GM21390 (cell line): Measurements from ENCODE around the gene TRHDE.
A peak's percentile ranks its signal among the peaks of the same experiment; 100 is the strongest.

Experiments
- ATAC-seq: cut with Tn5 transposase; IDR thresholded peaks from one replicate; pipeline ENCODE4 v1.9.1; 2021; ENCODE audit not compliant: unreplicated experiment

Gene TRHDE

DNA sequence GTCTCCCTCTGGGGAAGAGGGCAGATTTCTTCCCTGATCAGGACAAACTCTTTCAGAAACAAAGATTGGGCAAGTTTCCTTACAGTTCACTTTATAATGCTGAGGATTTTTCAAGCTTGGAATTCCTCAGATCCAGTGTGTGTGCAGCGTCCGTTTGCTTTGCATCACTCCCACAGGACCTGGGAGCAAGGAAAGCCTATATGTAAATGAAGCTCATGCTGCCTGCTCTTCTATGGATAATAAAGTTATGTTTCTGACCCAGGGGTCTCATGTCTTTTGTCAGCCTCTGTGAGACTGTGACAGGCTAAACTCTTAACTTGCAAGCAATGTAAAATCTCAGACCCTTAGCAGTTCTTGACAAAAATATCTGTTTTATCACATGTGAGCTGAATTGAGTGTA lies 41.6 kb downstream of the TRHDE start:
- ATAC-seq: no peak

- ATAC-seq: no peak
These were observed 43.7 kb downstream of the TRHDE start for GRCh38 chr12:72315858-72316257.

DNA sequence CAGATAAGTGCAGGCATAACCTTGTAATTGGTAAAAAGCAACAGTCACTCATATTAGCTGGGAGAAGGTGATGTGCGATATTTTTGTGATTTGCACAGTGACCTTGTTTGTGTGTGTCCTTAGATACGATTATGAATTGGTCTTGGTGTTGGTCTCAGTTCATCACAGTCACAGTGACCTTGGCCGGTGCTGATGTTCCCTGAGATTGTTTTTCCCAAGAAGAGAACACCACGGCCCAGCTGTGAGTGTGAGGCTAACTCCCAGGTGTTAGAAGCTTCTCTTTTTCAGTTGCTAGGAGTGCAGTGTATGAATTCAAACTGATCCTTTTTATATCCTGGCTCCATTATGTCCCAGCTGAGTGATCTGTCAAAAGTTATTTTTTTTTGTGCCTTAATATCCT lies 46.2 kb downstream of the TRHDE start:
- ATAC-seq: no peak

- ATAC-seq: no peak
These were observed 51.7 kb downstream of the TRHDE start for GRCh38 chr12:72323881-72324280.

GRCh38 chr12:72330301-72330700 lies 58.1 kb downstream of the TRHDE start:
- ATAC-seq: no peak

DNA sequence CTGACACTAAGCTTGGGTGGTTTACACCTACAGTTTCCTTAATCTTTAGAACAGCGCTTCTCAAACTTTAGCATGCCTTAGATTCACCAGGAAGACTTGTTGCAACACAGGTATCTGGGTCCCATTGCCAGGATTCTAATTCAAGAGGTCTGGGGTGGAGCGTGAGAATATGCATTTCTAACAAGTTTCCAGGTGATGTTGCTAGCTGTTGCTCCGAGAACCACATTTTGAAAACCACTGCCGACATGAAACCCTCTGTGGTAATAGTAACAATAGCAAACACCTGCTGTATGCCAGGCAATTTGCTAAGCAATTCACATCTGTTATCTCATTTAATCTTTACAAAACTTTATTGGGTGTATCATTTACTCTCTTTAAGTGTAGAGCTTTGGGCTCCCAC lies 58.6 kb downstream of the TRHDE start:
- no peak for ATAC-seq

GRCh38 chr12:72337382-72337781 lies 65.2 kb downstream of the TRHDE start:
- no peak for ATAC-seq

DNA sequence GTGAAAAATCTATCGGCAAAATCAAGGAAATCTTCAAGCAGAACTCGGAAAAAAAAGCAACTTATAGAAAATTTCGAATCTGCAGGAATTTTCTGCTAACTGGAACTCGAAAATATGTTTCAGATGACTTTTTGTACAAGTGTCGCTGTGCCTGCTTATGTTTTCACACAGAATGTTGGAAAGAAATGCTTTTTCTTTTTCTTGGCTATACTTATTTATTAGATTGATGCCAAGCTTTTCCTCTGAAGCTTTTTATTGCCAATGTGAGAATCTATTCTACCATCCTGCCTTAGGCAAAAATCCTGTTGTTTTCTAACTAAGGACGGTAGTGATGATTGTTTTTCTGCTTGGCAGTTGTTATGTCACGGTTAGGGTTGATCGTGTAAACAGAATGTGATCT lies 65.8 kb downstream of the TRHDE start:
- ATAC-seq: no peak

DNA sequence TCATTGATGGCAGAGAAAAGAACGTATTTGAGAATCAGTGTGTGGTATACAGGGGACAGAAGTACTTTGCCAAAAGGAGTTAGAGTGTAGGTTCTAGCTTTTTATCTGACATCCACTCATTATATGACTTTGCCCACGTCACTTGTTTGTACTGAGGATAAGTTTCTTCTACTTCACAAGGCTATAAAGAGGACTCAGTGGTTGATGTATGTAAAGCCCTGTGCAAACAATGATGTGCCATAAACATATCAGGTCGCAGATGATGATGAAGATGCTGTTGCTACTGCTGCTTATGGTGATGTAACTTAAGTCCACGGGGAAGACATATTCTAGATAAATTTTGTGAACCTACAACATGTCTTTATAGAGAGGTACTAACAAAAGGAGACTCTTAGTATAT lies 66.3 kb downstream of the TRHDE start:
- ATAC-seq: no peak

GRCh38 chr12:72346363-72346944 lies 74.3 kb downstream of the TRHDE start:
- ATAC-seq: peak; percentile 90

DNA sequence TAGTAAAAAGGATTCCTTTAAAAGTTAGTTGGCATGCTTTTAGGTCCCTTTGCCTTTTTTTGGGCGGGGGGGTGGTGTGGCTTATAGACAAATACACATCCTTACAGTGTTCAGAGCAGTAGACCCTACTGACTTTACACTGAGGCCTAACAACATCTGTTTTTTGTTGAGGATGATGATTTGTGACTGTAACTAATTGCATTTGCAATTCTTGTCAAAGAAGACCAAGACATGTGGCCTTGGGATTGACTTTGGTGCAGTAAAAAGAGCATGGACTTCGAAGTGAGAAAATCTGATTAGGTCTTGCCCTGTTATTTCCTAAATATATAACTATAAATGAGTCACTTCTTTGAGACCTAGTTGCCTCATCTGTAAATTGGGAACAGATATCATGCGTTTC lies 77.3 kb downstream of the TRHDE start:
- no peak for ATAC-seq

DNA sequence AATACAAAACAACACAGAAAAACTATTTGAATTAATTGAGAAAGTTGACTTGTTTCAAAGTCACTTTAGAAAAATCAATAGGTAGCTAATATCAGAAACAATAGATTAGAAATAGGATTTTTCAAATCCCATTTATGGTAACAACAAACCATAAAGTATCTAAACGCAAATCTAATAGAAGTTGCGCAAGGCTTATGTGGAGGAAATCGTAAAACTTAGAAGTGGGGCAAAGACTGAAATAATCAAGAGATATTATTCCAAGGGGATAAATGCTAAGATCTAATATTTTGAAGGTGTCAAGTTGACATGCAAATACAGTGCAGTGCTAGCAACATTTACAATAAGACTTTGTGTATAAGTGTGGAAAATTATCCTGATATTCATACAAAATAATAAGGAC lies 87.2 kb downstream of the TRHDE start:
- no peak for ATAC-seq

DNA sequence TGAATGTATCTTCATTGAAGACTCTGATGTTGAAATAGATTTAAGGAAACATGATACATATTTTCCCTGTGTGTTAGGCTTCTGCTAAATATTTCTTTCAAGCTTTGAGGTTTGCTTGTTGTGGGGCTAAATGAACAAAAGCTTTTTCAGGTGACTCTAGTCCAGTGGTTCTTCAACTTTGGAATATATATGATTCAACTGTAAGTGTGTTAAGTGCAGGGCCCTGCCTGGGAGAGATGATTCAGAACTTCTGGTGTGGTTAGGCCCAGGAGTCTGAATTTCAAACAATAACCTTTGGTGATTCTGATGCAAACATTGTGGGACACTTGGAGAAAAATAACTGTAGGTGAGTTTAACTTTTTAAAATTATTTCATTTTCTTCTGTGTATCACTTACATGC lies 93.0 kb downstream of the TRHDE start:
- no peak for ATAC-seq

GRCh38 chr12:72366255-72366654 lies 94.1 kb downstream of the TRHDE start:
- no peak for ATAC-seq

GRCh38 chr12:72368298-72368697 lies 96.1 kb downstream of the TRHDE start:
- no peak for ATAC-seq

DNA sequence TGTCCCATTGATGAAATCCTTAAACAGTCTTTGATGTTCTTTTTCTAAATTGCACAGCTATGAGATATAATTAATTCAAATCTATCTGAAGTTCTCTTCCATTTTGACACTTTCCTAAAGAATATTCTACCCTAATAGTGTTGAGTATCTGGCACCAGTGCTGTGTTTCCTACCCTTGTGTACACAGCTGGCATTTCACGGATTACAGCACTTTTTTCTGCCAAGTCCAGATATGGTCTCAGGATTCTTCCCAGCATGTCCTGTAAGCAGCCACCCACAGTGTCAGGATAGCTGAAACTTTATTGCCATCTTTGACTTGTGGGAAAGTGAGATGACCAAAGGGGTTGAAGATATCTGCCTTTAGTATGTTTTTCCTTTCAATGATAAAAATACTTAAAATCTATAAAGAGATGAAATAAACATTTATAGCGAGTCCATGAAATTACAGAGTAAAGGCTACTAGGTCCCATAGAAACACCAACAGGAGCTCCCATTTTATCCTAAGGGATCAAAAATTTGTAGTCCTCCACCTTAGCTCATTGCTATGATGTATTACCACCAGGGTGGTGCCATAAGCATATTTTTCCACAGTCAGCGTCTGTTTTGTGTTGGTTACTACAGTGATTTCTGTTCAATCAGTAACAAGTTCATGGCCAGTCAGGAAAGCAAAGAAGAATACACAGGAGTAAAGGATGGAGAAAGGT lies 96.7 kb downstream of the TRHDE start:
- no peak for ATAC-seq

DNA sequence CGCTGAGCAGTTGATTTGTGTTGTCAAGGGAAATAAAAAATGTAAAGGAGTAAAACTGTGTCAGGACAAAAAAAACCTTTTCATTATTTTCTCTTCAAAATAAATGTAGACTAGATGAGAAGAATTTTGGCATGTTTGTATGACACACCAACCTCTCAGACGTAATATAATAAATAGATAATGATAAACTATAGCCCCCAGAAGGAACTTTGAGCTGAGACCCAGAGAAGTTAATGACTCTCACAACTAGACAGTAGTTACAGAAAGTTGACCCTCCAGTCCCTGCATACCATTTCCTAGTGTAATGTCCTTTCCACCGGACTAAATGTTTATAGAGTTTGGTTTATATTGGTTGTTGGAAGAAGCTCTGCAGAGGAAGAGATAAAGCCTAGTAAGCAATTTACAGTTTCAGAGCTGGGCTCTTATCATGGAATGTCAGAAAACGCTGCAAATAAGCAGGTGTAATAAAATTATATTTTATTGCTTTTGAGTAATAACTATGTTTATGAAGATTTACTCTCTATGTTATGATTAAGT lies 97.3 kb downstream of the TRHDE start:
- ATAC-seq: no peak

GRCh38 chr12:72380441-72380840 lies 108.3 kb downstream of the TRHDE start:
- ATAC-seq: no peak

DNA sequence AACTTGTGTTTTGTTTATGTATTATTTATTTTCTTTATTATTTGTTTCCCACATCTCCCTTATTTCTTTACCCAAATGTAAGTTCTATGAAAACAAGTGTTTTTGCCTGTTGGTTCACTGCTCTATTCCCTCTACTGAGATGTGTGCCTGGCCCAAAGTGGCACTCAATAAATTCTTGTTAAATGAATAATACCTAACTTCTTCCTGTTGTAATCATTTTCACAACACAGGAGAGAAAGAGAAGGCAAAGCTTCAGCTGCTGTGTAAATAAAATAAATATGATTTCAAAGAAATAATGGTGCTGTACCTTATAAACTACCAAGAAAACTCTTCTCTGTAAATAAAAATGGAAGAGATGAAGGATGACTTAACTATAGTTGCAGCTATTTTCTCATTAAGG lies 116.2 kb downstream of the TRHDE start:
- no peak for ATAC-seq

DNA sequence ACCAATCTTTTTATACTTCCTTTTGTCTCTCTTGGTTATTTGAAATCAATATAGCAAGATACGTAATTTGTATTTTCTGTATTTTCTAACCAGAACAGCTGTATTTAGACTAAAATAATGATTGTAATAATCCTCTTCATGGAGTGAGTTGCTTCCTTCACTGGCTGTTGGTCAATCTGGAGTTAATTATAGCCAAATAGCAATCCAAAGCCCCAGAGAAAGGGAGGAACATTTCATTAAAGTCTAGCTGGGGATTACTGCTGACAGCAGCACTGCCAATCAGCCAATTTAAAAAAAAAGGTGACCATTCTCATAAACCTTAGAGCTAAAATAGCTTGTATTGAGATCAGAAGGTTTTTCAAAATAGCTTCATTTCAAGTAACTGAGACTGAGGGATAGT lies 118.0 kb downstream of the TRHDE start:
- no peak for ATAC-seq

- no peak for ATAC-seq
These were observed 133.9 kb downstream of the TRHDE start for GRCh38 chr12:72406111-72406510.

- no peak for ATAC-seq
These were observed 160.0 kb downstream of the TRHDE start for GRCh38 chr12:72432037-72432604.
